ENCODE measurements around the gene CLDN8. TPM values are rescaled to one million over a fixed set of nuclear protein-coding genes. Genes with fewer than 3 reads are reported as not detected.

CLDN8 gene
- total RNA-seq (under 1 TPM in 1 of 2 donors, not detected in 1; 0.39 TPM), polyA plus RNA-seq (ENCODE audit: insufficient read length in 6 of 6) (under 1 TPM in 5 of 6 donors, not detected in 1; 0.14 to 0.64 (median 0.49) TPM)
- long read RNA-seq, donor 1 = 0 reads
- long read RNA-seq, donor 2 = 0 reads
- long read RNA-seq, donor 3, partial matches to known transcripts = 0 of 1 reads
- long read RNA-seq, donor 3, other reads (novel, unspliced or antisense) = 0 of 1 reads
- long read RNA-seq, donor 4 = 0 reads
- long read RNA-seq, donor 5 = 0 reads
- long read RNA-seq, donor 6 = 0 reads
- long read RNA-seq, donor 7 = 0 reads
- long read RNA-seq, donor 8 = 0 reads
- long read RNA-seq, donor 9 = 0 reads
- long read RNA-seq, donor 10 = 0 reads
- long read RNA-seq, donor 11 = 0 reads
- long read RNA-seq, donor 12 = 0 reads

GRCh38 chr21:30216041-30216723, at the start of gene CLDN8:
CLDN8 (minus strand) TSS chr21:30216097; CDS start chr21:30215925, 172 bp downstream.
- no peaks in the 10 kb centered on the region for H3K9me3 ChIP-seq
- intact Hi-C loops (cut with DNase I) = no loop called here
- no peak for TF ChIP-seq CTCF (IDR thresholded peaks at IDR 0.05)
- H3K27ac ChIP-seq = no peak within 1 kb of the TSS
- H3K4me1 ChIP-seq = no peaks in the 10 kb centered on the region
- no peaks in the 10 kb centered on the region for H3K36me3 ChIP-seq
- H3K27me3 ChIP-seq = no peaks in the 10 kb centered on the region
- no peak within 1 kb of the TSS for H3K4me3 ChIP-seq
- ATAC-seq (peak; percentile 76), DNase-seq (no peak)

- ATAC-seq (peak; percentile 45), DNase-seq (no peak)
- H3K4me3 ChIP-seq = no peak overlapping the region
- no peaks in the 10 kb centered on the region for H3K4me1 ChIP-seq
- peak in 1 of 2 donors; percentile 18 for TF ChIP-seq CTCF (IDR thresholded peaks at IDR 0.05)
- H3K27me3 ChIP-seq = no peaks in the 10 kb centered on the region
- intact Hi-C loops (cut with DNase I) = no loop called here
- H3K9me3 ChIP-seq = no peaks in the 10 kb centered on the region
- no peaks in the 10 kb centered on the region for H3K36me3 ChIP-seq
- no peak overlapping the region for H3K27ac ChIP-seq
Measured at GRCh38 chr21:30257773-30258172, 41.9 kb upstream of the CLDN8 start.

GRCh38 chr21:30256100-30256499, 40.2 kb upstream of the CLDN8 start:
- no peak for DNase-seq
- H3K9me3 ChIP-seq = no peaks in the 10 kb centered on the region
- H3K27me3 ChIP-seq = no peaks in the 10 kb centered on the region
- no peak for ATAC-seq
- no peaks in the 10 kb centered on the region for H3K4me1 ChIP-seq
- TF ChIP-seq CTCF (IDR thresholded peaks at IDR 0.05) = no peak
- no peak overlapping the region for H3K27ac ChIP-seq
- intact Hi-C loops (cut with DNase I) = no loop called here
- H3K36me3 ChIP-seq = no peaks in the 10 kb centered on the region
- H3K4me3 ChIP-seq = no peak overlapping the region

- Histone ChIP-seq H3K9me3 (no peaks in the 10 kb centered on the region), H3K36me3 (no peaks in the 10 kb centered on the region), H3K27me3 (no peaks in the 10 kb centered on the region), H3K4me3 (no peak overlapping the region), H3K4me1 (no peaks in the 10 kb centered on the region), H3K27ac (no peak overlapping the region)
- intact Hi-C loops (cut with DNase I) = no loop called here
- ATAC-seq = no peak
- no peak for TF ChIP-seq CTCF (IDR thresholded peaks at IDR 0.05)
- no peak for DNase-seq
Measured at GRCh38 chr21:30255679-30256078, 39.8 kb upstream of the CLDN8 start.

- no peak for ATAC-seq
- Histone ChIP-seq H3K4me3 (no peak overlapping the region), H3K4me1 (no peaks in the 10 kb centered on the region), H3K27me3 (no peaks in the 10 kb centered on the region), H3K27ac (no peak overlapping the region), H3K36me3 (no peaks in the 10 kb centered on the region), H3K9me3 (no peaks in the 10 kb centered on the region)
- intact Hi-C loops (cut with DNase I) = no loop called here
- TF ChIP-seq CTCF (IDR thresholded peaks at IDR 0.05) = no peak
- no peak for DNase-seq
Measured at GRCh38 chr21:30251781-30252180, 35.9 kb upstream of the CLDN8 start.

All from left lung (tissue), 14 donors.